GM21390 (cell line): Measurements from ENCODE around the gene COL12A1.
A peak's percentile ranks its signal among the peaks of the same experiment; 100 is the strongest.

Experiments used
- ATAC-seq: cut with Tn5 transposase; IDR thresholded peaks from one replicate; pipeline ENCODE4 v1.9.1; 2021; ENCODE audit not compliant: unreplicated experiment

The COL12A1 gene

DNA sequence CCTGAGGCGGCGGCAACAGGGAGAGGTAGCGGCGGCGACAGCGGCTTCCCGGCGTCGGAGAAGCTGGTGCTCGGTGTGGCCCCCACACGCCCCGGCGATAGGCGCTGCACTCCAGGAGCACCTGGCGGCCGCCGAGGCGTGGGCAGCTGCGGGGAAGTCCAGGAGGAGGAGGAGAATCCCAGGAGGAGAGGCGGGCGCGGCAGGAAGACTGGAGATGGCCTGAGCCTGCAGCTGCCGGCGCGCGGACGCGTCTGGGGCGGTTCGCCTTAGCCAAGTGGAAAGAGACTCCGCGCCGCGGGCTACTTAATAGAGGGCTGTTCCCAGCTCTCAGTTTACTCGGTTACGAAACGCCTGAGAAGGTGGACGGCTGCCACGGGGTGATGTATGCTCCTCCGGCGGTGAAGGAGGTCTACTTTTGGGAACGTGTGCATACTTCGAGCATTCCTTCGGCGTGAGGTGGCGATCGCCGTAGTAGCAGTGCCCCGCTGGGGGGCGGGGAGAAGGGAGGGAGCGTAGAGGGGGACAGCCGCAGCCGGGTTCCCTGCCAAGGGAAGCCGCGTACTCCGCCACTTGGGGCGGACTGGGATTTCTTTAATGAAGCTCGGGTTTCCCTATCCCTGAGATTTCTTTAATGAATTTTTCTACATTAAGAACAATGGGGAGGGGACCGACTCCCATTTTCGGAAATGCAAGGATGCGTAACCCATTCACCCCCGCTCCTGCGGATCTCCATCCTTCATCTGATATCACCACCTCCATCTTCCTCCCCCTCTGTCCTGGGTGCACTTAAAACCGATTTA is at the start of gene COL12A1:
Gene COL12A1 (minus strand): TSS at position 278 of the 800 bp plus-strand sequence. CDS start 3,261 bp downstream, outside the sequence.
- ATAC-seq, result no peak

DNA sequence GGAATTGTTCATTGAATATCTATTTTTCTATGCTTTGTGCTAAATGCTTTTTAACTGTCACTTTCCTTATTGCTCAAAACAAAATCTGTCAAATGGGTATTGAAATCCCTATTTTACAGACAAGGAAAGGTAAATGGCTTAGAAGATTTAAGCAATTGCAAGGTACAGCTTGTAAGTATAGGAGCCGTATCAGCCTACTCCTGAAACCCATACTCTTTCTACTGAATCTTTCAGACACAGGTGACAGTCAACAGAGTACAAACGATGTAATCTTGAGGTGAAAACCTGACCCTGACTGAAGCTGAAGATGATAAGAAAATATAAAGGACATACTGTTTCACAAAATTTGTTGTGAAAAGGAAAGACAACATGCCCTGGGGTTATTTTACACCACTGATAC is 44.7 kb upstream of the COL12A1 start:
- ATAC-seq, result no peak

DNA sequence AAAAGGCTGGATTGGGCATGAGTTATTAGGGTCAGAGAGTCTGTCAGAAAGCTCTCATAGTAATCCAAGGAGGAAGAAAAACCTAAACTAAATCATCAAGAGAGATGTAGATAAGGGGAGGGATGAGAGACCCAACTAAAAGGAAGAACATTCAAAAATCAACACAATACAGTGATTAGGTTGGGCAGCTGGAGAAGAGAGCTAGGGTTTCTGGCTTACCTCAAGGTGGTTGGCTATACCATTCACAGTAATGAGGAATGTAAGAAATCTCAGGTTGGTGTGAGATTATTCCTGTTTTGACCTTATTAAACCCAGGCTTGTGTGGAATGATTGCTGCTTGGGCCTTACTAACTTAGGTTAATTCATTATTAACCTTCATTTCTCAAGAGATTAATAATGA is 44.0 kb upstream of the COL12A1 start:
- no peak for ATAC-seq

DNA sequence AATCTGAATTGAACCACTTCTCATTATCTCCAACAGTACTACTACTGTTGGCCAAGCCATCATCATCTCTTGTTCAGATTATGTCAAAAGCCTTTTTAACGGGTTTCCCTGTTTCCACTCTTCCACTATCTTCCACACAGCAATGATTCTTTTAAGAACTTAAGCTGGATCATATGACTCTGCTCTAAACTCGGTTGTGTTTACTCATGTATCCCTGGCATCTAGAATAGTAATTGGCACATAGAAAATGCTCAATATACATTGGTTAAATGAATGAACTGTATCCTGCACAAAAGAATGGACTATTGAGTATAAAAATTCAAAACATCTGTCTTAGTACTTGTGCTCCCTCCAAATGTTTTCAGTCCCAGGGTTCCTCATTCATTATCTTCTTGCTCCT is 40.5 kb upstream of the COL12A1 start:
- no peak for ATAC-seq

DNA sequence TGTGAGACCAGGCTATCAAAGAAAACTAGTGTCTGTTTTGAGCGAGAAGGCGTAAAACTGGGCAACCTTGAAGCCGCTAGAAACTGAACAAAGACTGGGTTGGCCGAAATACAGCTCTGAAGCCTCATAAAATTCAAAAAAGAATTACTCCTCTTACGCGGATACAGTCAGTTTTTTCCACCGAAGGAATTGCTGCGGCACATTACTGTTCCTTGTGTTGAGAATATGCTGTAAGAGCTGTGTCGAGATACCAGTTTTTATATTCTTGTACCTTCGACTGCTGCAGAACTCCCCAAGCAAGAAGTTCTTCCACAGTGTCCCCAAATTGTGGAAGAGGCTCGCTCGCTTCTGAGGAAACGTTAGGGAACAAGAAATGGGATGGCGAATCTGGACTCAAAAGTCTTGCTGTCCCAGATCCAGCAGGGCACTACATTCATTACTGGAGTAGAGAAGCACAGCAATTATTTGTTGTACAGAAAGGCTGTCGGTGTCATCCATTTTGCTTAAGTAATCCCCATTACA is 38.3 kb upstream of the COL12A1 start:
- ATAC-seq, result no peak

DNA sequence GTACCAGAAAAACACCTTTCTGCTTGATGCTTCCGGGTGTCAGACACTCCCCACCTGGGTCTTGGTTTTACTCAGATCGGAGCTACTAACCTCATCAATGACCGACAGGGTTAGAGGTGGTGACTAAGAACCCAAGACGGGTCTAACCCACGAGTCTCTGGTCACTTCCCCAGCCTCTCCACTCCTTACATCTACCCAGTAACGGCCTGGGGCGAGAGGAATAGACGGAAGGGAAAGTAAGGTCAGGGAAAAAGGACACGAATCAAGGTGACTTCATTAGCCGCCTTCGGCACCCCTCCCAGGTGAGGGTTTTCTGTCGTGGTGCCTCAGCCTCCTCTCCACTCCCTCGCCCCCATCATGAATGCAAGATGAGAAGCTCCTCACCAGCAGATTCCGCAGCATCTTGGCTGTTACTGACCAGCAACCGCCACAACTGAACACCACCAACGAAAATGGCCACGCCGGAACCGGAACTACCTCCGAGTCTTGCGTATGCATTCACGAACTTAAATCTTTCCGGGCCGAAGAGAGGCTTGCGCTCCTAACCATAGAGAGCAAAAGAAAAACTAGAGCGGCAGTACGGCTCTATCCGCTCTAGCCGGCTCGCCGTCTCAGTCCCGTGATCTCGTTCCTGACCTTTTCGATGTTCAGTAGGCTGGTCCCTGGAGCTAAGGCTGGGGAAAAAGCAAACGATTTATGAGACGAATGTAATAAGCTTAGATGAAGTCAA is 37.6 kb upstream of the COL12A1 start, which contains the start of gene COX7A2:
Gene COX7A2 (minus strand): TSS at position 469 of the 730 bp plus-strand sequence. CDS start 67 bp downstream, at position 402.
- peak; percentile 95 for ATAC-seq

DNA sequence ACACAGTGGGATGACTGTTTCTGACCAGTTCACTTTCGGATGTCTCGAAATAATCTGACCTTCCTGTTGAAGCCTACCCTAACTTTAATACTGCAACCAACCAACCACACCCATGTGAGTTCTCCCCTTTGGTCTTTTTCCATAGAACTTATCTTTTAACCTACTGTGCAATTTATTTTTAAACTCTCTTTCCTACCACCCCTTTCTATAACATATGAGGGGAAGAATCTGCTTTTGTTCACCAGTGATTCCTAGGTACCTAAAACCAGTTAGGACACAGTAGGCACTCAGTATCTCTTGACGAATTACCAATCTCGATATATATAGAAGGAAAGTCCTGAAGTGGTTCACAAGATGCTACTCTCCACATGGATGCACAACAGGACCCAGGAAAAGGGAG is 30.8 kb upstream of the COL12A1 start:
- no peak for ATAC-seq

DNA sequence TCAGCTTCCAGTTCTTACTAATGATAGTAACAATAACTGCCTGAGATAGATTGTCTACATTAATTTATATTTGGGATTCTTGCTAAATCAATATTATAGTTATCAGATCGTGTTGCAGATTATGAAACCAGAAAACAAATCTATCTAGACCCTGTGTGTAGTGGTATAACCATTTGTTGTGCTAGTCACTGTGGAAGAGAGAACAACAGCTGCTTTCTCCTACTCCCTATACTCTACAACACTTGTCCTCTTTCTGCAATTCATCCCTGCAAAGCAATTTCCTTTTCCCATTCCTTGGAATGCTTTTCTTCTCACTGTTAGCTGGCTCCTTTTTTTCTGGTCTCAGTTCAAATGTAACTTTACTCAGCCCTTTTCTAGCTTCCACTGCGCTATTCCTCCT is 29.4 kb upstream of the COL12A1 start:
- no peak for ATAC-seq

DNA sequence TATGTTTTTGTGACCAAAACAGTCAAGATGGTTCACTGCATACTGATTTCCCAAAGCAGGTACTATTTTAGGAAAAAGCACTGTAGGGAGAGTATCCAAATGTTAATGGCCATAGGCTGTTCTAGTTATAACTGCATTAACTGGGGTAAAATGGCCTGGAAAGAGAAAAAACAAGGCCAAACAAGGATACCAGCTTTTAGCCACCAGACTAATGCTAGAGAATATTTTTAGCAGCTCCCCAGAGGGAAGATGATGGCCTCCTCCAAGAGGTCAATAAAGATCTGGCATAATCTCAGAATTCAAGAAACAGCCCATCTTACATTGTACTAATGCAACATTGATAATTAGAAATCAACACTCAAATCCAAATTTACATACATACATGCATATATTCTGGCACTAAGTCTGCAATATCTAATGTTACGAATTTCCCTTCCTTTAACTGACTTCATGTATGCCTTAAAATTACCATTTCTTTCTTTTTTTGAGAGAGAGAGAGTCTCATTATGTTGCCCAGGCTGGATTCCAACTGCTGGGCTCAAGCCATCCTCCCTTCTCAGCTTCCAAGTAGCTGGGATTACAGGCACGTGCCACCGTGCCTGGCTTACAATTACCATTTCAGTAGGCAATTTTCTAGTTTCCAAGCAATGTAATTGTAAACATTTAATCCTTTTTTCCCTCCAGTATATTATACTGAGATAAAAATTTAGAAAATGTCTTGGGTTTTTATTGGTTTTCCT is 28.4 kb upstream of the COL12A1 start:
- no peak for ATAC-seq

DNA sequence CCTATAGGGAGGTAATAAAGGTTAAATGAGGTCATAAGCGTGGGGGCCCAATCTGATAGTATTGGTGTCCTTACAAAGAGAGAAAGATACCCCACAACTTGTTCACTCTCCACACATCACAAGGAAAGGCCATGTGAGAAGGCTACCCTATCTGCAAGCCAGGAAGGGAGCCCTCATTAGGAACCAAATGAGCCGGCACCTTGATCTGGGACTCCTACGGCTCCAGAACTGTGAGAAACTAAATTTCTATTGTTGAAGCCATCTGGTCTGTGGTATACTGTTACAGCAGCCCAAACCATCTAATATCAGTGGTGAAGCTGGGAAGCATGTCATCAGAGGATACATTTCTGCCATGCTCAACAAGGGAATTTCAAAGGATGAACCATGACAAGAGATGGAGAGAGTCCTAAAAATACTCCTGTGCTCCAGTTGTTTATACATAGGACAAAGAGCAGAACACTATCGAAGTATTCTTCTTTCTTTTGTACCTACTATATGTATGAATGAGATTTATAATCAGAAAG is 27.3 kb upstream of the COL12A1 start:
- ATAC-seq, result no peak

DNA sequence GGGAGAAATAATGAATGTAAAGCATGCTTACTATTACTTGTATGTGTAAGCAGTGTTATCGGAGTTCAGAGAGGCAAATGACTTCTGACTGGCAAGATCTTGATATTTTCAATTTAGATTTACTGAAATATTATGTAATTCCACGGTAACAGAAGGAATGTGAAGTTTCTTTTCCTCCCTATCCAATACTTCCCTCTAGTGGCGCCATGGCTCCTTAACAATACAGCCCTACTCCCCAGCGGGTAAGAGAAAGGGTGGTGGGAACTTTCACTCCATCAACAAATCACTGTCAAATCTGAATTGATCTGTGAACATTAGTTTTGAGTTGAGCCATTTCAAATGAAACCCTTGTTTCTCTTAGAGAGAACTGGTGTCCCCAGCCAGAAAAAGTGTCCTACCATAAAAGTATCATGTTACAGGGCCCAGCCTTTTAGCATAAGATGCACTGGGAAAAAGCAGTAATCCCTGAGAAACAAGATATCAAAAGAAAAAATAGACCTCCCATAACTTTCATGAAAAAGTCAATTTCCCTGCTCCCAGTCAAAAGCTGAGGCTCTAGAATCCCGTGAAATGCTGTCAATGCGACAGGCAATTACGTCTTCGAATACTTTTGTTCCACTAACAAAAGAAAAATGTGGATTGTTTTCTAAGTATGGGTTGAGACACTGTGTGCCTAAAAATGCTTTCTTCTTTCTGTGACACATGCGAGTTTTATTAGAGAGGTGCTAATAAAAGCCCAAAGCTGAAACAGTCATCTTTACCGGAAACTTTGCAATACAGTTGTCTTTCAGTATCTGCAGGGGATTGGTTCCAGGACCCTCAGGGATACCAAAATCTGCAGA is 24.9 kb upstream of the COL12A1 start:
- ATAC-seq, result no peak

DNA sequence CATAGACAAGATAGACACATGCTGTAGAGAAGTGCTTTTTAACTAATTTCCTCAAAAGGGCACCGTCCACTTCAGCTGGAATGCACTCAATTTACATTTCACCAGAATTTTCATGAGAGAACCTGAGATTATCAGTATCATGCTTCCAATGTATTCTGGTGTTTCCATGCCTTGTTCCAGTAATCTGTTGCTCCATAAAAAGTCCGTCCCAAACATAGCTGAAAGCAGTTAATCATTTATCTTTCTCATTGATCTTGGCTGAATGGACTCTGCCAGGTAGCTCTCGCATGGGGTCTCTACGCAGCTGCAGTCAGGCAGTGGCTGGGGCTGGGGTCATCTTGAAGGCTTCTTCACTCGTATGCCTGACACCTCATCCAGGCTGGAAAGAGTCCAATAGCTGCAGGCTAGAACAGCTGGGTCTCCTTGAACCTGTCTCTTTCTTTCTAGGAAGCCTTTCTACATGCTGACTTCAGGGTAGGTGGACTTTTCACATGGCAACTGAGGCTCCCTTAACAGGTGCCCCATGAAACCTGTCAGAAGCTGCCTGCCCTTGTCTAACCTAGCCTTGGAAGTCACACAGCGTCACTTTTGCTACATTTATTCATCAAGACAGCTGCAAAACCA is 18.6 kb upstream of the COL12A1 start:
- no peak for ATAC-seq

DNA sequence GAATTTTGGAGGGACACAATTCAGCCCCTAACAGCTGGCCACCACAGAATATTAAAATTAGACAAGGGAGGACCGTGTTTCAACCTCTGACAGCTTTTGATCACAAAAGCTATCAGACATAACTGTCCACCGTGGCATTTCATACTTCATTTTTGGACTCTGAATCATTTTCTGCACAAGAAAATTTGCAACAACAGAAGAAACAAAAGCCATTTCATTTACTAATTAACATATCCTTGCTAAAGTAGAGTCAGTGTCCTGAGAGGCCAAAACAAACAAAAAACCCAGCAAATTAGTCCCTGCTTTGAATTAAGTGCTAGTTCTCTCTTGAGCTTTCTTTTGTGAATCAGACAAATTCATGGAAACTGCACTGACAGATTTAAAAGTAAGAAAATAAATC is 17.6 kb upstream of the COL12A1 start:
- no peak for ATAC-seq

DNA sequence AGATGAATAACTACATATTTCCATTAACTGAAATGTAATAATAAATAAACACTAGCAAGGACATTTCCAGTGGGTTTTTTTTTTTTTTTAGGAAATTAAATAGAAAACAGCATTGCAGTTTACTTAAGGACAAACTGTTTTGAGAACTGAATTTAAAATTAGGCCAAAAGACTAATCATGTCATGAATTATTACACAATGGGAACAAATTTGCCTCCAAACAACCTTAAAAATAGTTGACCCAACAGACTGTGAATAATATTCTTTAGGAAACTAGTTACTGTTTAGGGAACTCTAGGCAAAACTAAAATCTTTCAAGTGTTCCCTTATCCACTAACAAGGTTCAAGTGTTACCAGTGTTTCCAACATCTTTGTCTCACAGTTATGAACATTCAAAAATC is 16.4 kb upstream of the COL12A1 start:
- no peak for ATAC-seq

DNA sequence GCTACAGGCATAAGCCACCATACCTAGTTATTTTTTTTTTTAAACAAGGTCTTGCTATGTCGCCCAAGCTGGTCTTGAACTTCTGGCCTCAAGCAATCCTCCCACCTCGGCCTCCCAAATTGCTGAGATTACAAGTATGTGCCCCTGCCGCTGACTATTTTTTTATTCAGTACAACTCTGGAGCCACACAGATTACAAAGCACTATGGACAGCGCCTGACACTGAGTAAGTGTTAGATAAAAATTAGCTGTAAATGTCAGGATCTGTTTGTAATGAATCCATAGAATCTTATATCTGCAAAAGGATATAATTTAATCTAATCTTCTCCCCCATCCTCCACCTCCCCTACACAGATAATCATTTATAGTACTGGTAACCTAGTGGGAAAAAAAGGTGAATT is 15.3 kb upstream of the COL12A1 start:
- no peak for ATAC-seq

DNA sequence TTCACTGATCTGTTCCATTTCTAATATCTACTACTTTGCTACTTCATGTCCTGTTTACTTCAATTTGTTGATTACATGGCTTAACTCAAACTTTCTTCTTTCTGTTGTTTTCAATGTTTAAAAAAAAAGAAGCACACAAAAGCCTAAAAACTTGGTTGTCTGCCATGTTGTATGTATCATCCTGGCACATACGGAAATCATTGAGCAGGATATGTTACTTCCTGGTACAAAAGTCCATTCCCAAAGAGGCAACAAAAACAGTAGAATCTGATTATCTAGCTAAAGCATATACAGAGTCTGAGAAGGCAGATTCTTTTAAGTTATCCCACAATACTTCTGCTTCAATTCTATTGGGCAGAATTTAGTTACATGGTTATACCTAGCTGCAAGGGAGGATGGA is 14.5 kb upstream of the COL12A1 start:
- no peak for ATAC-seq

DNA sequence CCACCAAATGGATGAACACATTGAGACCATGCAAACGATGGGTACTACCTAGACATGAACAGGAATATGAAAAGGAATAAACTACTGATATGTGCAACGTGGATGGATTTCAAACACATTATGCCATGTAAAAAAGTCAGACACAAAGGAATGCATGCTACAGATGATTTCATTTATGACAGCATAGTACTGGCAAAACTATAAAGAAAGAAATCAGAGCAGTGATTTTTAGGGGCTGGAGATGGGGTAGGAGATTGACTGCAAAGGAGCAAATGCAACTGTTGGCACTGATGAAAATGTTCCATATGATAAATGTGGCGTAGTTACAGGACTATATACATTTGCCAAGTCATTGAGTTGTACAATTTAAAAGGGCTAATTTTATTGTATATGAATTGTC is 13.4 kb upstream of the COL12A1 start:
- ATAC-seq, result no peak

DNA sequence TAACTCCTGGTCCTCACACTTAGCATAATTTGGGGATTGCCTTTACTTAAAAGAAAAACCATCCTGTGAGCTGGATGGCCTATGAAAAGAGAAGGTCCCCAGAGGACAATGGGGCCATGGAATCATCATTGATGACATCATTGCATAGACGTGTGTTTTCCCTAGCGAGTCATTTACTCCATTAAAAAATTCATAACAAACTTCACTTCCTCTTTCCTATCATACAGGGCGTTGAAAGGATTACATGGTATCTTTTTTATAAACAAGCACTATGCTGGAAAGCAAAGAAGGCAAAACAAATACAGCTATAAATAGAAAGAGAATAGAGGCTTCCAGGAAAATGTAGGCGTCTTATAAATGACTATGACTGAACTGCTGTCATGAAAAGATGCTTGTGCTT is 11.3 kb upstream of the COL12A1 start:
- ATAC-seq, result no peak

DNA sequence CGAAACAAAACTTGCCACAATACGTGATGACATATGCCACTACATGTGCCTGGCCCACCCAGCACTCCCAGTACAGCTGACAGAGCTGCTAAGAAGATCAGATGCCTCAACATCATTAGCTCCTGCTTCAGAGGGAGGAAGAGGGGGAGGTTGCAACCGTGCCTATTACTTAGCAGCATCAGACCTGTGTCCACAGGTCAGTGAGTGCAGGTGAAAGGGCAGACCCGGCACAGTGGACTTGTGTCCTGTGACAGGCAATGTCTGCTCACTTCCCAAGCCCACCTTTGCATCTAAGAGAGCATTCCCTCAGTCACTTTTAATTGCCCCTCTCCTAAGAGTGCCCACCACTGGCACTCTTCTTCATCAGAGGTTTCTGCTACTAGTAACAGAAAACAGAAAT is 9.4 kb upstream of the COL12A1 start:
- no peak for ATAC-seq

DNA sequence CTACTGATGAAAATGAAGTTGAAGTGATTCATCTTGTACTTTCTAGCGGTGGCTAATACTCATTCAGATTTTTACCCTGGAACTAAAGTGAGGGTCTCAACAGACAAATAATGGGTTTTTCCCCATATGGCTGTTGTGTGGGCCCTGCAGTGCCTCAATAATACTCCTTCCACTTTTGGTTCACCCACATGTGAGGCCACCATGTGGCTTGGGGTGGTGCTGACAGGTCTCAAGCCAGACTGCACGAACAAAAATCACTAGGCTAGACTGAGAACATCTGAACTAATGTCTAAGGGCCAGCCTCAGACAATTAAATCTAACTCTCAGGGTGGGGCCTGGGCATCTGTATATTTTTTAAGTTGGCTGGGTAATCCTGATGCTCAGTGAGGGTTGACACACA is 7.9 kb upstream of the COL12A1 start:
- ATAC-seq, result peak; percentile 40
